LNCaP clone FGC (cell line): ENCODE data around the gene CMIP.

ENCODE experiments used
- DNase-seq: peaks from one replicate; pipeline ENCODE4 v3.0.0-alpha.2; 2011; ENCODE audit warnings: low read depth
- H3K4me3 ChIP-seq: 2 replicates; pipeline ENCODE4 v1.5.1; 2011; ENCODE audit warnings: mild to moderate bottlenecking, low read depth, low read length, control low read depth
- TF ChIP-seq, protein P1 (sequence below): IDR thresholded peaks from 2 replicates; pipeline ENCODE4 v1.5.1; 2012; ENCODE audit warnings: mild to moderate bottlenecking; ENCODE audit not compliant: control insufficient read depth, insufficient read depth; ENCODE audit errors: extremely low read depth

Gene CMIP

DNA sequence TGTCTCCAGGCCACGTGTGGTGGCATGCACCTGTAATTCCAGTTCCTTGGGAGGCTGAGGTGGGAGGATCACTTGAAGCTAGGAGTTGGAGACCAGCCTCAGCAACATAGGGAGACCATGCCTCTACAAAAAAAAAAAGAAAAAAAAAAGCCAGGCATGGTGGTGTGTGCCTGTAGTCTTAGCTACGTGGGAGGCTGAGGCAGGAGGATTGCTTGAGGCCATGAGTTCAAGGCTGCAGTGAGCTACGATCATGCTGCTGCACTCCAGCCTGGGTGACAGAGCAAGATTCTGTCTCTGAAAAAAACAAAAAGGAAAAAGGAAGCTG is 103.9 kb downstream of the CMIP start:
- H3K4me3 ChIP-seq = no peak overlapping the region
- TF ChIP-seq, protein P1, sequence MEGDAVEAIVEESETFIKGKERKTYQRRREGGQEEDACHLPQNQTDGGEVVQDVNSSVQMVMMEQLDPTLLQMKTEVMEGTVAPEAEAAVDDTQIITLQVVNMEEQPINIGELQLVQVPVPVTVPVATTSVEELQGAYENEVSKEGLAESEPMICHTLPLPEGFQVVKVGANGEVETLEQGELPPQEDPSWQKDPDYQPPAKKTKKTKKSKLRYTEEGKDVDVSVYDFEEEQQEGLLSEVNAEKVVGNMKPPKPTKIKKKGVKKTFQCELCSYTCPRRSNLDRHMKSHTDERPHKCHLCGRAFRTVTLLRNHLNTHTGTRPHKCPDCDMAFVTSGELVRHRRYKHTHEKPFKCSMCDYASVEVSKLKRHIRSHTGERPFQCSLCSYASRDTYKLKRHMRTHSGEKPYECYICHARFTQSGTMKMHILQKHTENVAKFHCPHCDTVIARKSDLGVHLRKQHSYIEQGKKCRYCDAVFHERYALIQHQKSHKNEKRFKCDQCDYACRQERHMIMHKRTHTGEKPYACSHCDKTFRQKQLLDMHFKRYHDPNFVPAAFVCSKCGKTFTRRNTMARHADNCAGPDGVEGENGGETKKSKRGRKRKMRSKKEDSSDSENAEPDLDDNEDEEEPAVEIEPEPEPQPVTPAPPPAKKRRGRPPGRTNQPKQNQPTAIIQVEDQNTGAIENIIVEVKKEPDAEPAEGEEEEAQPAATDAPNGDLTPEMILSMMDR = no peak
- DNase-seq = no peak

DNA sequence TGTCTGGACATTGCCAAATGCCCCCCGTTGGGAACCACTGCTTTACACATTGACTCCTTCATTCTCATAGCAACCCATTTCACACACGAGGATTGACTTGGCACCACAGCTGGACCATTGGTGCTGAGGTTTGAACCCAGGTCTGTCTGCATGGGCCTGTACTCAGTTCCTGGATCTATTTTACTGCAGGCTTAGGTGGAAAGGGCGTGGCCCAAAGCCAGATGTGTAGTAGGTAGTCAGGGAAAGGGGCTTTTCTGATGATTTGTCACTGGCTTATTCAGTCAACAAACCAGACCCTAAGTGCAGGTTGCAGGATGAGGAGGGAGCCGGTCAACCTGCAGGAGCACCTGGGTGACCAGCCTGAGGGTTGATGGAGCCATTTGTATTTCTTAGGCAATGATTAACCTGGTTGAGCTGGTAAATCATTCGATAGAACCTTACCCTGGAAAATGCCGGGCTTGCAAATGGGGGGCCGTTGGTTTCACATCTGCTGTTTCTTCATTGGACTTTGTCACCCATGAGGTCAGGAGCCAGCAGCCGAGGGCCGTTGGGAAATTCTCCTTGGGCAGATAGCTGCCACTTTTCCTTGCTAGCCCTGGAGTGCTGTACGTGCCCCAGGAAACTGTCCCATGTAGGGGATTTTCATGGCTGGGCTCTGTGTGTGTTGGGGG is 104.4 kb downstream of the CMIP start:
- no peak for DNase-seq
- TF ChIP-seq, protein P1 = no peak
- H3K4me3 ChIP-seq = no peak overlapping the region

DNA sequence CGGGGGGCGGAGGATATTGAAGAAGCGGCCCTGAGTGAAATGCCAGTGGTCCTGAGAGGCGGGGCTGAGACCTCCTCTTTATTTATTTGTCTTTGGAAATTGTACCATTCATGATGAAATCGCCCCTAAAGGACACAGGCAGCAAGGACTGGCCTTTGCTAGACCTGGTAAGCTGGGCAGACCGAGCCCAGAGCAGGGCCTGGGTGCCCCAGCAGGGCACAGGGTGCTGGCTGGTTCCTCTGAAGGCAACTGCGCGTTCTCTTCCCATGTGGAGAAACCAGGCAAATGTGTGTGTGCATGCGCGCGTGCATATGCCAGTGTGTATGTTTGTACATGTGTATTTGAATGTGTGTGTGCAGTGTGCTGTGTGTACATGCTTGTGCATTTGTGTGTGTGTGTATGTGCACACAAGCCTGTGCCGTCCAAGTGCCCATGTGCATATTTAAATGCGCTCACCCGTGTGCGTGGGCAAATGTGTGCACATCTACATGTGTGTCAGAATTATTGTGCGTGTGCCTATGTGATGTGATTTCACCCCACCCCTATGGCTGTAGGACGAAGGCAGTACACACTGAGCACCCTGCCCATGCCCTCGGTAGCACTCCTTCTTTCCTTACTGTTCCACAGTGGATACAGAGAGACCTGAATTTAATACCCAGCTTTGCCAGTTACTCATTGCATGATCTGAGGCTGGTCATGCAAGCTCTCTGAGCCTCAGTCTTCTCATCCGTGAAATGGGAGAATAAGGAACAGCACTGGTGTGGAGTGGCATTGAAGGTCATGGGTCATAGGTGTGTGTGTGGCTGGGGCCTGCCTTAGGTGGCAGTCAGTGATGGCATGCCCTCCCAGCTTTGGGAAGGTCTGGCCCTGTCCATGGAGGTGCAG is 105.2 kb downstream of the CMIP start:
- H3K4me3 ChIP-seq = no peak overlapping the region
- TF ChIP-seq, protein P1 = no peak
- DNase-seq = no peak

DNA sequence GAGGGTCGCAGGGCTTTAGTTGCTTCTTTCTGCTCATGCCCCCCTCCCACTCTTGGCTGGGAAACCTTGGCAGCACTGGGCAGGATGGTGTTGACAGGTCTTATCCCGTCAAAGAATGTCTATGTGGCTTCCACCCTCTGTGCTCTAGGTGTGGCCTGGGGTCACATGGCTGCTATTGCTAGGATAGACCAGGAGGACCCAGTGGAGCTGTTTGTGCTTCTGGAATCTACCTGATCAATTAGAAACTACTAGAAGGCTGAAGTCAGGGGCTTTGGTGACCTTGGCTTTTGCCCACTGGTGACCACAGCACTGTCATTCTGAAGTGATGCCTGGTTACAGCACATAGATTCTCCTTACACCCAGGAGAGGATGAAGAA is 105.8 kb downstream of the CMIP start:
- no peak for DNase-seq

DNA sequence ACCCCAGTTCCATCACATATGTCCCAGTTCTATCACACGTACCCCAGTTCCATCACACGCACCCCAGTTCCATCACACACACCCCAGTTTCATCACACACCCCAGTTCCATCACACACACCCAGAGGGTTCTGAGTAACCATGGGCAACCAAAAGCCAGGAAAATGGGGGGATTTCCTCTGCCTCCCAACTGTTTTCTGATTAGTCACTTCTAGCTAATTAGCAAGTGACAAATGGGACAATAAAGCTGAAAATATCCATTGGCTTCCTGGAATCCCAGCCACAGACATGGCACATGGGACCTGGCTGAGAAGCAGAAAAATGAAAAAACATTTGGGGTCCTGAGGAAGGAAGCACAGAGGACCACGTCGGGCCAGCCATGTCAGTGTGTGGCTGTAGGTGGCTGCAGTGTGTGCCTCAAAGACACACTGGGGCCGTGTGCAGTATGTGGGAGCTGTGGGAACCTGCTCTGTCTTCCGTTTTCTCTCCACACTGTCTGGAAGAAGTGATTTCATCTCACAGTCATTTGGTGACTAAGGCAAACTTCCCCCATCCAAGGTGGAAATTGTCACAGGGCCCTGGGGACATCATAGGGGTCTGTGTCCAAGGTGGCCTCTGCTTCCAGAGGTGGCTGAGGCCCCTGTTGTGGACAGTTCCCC is 106.7 kb downstream of the CMIP start:
- no peak for DNase-seq
- TF ChIP-seq, protein P1 = no peak
- H3K4me3 ChIP-seq = no peak overlapping the region

More for the DNA sequence above, 105.8 kb downstream of the CMIP start:
- TF ChIP-seq, protein P1 = no peak
- no peak overlapping the region for H3K4me3 ChIP-seq

DNA sequence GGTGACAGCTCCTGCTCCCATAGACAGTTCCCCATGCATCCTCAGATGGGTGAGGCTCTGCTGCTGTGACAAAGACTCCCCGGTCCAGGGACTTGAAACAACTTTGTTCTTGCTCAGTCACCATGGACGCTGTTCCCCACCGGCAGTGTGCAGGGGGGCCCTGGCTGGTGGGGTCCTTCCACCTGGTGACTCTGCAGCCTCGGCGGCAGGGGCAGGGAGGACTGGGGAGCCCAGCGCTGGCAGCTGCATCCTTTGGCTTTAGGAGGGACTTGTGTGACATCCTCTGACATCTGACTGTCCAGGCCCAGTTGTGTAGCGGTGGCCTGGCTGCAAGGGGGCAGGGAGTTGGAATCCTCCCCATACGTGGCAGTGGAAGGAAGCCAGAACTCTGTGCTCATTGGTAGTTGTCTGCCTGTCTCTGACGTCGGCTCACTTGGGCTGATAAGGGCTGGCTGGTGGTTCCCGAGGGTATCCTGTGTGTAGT is 107.3 kb downstream of the CMIP start:
- DNase-seq = no peak
- H3K4me3 ChIP-seq = no peak overlapping the region
- TF ChIP-seq, protein P1 = no peak
